GM19240 (cell line): ENCODE data around the gene KIF13A.
"Not testable (repeated sequence)": the region's sequence is repeated elsewhere in the genome, so short reads cannot be mapped to it uniquely, and the experiment has no call there.

Source experiments
- DNase-seq: peaks from one replicate; pipeline ENCODE4 v3.0.0; 2011; ENCODE audit warnings: low spot score; ENCODE audit not compliant: insufficient read length

Gene KIF13A

DNA sequence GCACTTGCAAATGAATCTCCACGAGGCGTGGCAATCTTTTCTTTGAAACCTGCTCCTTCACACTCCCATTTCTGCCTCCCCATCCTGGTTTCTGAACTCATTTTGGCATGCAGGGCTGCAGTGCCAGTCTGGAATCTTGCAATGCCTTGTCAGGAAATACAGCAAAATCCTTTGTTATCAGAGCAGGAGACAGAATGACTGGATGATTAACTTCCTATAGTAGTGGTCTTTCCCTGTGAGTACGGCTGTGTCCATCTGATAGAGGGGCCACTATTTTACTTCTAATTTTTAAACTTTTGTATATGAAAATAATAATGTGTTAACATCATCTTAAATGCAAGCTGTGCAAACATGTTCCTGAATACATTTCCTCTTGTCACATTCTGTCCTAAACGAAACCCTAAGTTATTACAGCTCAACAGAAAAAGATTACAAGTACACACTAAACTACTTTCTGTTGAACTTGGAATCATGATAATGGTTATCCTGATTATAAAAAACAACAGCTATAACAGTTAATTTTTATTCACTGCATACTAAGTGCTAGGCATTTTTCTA is 140.2 kb downstream of the KIF13A start:
- no peak for DNase-seq

- DNase-seq = no peak
Measured at GRCh38 chr6:17846762-17847161, 140.7 kb downstream of the KIF13A start.

DNA sequence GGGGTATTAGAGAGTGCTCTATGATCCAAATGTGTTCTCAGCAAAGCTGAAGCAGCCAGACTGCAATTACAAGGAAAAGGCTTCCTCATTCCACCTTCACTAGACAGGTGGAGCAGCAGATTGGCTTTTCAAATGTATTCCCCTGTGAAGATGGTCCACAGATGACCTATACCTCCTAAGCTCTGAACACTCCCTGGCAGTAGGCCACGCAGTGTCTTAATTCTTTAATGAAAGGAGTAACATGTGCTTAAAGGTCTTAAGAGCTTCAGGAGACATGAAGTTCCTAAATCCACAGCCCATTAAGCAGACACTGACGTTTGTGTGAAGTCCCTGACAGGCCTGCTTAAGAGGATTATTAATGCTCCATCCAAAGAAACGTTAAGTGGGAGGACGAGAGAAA is 141.8 kb downstream of the KIF13A start:
- DNase-seq = no peak

- not testable (repeated sequence) for DNase-seq
Measured at GRCh38 chr6:17844967-17845366, 142.5 kb downstream of the KIF13A start.

GRCh38 chr6:17842934-17843821 is 144.3 kb downstream of the KIF13A start:
- no peak for DNase-seq

GRCh38 chr6:17842014-17842776 is 145.2 kb downstream of the KIF13A start:
- DNase-seq = no peak

GRCh38 chr6:17839513-17840223 is 147.8 kb downstream of the KIF13A start:
- DNase-seq = no peak

DNA sequence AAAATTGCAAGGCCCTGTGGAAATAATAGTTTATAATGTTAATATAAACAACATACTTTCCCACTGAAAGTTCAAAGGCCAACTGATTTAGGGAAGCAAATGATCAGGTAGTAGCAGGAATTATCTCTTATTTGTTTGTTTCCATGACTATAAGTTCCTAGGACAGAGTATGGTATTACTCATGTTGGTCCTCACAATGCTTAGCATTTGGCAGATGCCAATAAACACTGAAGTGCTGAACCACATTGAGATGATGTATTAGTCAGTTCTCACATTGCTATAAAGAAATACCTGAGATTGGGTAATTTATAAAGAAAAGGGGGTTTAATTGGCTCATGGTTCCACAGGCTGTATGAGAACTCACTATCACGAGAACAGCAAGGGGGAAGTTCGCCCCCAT is 151.1 kb downstream of the KIF13A start:
- DNase-seq = no peak

DNA sequence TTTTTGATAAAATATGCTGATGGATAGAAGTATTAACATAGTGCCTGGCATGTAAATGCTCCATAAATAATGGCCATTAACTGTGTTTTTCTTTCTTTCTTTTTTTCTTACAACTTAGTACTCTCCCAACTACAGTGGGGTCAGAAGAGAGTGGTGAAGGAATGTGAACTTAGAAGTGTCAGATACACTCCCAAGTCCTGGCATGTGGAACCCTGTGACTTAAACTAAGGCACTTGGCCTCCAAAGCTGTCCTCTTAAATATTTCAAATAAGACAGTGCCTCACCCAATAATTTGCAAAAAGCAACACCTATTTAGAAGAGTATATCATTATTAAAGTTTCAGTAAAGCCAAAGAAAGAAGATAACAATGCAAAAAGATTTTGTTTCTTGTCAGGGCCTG is 151.7 kb downstream of the KIF13A start:
- DNase-seq = no peak

DNA sequence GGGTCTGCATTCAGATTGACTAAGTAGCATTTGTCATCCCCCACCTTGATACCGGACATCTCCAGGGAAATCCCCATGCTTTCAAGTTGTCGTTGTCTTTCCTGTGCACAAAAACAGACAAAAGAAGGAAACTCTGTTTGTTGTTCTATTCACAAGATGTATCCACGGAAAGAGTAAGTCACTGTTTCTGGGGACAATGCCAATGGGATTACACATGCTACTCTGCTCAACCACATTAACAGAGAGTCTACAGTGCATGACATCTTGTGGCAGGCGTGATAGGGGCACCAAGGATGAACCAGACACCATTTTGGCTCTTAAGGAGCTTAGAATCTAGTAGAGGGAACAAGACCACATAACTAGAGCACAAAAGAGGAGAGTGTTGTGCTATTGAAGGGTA is 156.3 kb downstream of the KIF13A start:
- DNase-seq = no peak

DNA sequence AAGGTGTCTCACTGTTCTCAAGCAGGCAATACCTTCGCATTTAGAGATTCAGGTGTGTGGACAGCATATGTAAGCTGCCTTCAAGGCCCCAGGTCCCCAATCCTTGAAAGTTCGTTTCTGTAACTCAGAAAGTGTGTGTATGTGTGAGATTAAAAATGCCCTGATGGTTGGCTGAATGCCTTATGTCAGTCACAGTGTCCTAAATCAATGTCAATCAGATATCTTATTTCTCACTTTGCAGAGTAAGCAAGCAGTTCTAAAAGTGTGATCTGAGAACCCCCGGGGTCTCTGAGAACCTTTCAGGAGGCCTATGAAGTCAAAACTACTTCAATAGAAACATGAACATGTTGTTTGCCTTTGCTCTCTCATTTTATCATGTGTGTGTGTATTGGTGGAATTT is 157.5 kb downstream of the KIF13A start:
- DNase-seq = no peak

GRCh38 chr6:17828149-17828548 is 159.3 kb downstream of the KIF13A start:
- DNase-seq = no peak

DNA sequence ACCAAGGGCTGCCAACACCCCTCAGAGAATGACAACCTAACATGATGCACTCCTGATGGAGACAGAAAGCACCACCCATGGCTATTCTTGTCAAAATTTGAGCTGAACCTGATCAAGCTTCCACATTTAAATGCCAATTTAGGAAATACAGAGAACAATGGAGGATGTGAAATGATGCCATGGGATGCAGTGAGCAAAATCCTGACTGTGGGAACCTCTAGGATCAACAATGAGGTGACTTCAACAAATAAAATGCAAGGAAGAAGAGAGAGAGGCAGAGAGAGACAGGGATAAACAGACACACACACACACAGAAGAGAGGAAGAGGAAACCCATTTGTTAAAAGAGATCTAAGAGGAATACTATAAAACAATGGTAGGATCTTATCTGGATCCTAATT is 161.1 kb downstream of the KIF13A start:
- no peak for DNase-seq

GRCh38 chr6:17820055-17820454 is 167.4 kb downstream of the KIF13A start:
- no peak for DNase-seq

DNA sequence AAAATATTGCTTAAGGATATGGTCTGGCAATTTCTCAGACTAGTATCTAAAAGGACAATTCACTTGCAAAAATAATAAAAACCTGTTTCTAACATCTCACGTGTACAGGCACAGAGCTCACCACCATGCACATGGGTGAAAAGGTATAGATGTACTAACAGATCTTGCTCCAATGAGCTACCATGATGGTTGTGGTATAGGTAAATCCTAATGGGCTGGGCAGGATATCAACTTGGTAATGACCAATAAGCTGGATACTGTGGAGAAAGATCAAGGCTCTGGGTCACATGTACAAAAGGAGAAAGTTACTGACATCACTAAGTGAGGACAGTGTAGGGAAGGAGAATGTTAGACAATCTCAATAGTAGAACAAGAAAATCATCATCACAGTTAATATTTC is 169.7 kb downstream of the KIF13A start:
- DNase-seq = no peak

DNA sequence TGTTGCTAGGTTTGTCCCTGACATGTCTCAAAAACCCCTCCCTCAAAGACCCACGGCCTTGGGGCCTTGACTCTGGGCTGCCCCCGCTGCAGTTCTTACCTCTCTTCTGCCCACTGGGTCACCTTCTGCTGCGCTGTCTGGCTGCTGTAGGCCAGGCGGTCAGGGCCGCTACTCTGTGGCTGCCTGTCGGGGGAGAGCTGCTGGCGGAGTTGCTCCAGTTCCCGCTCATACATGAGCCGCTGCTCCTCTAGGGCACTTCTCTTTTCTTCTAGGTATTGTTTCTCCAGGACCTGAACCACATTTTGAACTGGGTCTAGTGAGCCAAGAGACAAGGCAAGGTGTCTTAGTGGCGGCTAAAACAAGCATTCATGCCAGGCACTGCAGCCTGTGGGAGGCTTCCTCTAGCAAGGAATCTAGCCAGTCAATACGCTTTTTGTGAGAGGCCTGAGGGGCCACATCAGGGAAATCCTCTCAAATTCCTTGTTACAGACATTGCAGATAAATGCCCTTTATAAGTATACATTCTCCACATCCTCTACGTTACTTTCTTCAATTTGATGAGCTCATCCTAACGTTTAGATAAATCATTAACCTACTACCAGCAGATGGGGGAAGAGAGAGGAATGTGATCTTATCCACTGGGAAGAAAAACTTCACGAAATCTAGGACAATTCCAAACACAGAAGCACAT is 170.4 kb downstream of the KIF13A start:
- DNase-seq = no peak

DNA sequence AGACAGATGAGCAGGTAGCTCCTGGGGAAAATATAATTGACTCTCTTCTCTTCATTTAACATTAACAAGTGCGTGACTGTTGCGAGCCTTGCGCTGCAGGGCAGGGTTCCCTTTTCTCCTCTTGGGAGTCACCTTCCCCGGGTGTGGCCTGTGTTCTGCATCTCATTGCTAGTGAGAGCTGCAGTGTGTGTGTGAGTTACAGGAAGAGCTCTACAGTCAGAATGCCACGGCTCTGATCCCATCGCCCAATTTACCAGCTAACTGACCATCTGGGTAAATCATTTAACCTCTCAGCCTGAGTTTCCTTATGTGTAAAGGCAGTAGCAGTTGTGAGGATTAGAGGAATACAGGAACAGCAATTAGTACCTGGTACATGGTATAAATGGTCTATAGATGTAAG is 173.9 kb downstream of the KIF13A start:
- no peak for DNase-seq

DNA sequence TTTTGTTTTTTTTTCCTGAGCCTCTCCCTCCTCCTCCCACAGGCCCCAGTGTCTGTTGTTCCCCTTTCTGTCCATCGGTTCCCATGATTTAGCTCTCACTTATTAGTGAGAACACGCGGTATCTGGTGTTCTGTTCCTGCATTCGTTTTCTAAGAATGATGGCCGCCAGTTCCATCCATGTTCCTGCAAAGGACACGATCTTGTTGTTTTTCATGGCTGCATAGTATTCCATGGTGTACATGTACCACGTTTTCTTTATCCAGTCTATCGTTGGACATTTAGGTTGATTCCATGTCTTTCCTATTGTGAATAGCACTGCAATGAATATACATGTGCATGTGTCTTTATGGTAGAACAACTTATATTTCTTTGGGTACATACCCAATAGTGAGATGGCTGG is 175.1 kb downstream of the KIF13A start:
- no peak for DNase-seq

- no peak for DNase-seq
Measured at GRCh38 chr6:17808609-17809008, 178.8 kb downstream of the KIF13A start.

- DNase-seq = not testable (repeated sequence)
Measured at GRCh38 chr6:17807431-17807830, 180.0 kb downstream of the KIF13A start.

DNA sequence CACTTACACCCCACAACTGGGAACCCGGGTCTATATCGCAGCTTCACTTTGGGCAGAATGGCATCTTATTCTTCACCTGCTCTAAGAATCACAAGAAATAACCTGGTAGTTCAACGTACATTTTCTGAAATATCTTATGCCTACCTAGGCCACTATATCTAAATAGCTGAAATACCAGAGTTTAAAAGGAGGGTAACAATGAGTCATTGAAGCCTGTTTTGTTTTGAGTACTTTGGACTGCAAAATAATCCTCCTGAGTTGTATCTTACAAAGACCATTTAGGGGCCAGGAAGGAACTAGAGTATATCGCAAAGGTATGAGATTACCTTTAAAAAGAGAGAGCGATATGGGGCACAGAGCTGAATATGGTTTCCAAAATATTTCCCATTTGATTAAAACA is 184.0 kb downstream of the KIF13A start:
- DNase-seq = no peak
